Dermis blood vessel endothelial cell (primary cell): ENCODE results near the gene TCOF1. TPM values are rescaled to one million over a fixed set of nuclear protein-coding genes. Genes with fewer than 3 reads are reported as not detected.

Source experiments
- DNase-seq: peaks from one replicate; pipeline ENCODE4 v3.0.0; 2010
- total RNA-seq: library from RNA; depleted of rRNA; stranded (reverse); fragments of >200 nt; gene quantifications from 2 replicates; pipeline ENCODE4 v1.2.3, GENCODE V29; 2014

Gene TCOF1
- total RNA-seq, 1 donor from 2014 or later: 14.3 TPM

DNA sequence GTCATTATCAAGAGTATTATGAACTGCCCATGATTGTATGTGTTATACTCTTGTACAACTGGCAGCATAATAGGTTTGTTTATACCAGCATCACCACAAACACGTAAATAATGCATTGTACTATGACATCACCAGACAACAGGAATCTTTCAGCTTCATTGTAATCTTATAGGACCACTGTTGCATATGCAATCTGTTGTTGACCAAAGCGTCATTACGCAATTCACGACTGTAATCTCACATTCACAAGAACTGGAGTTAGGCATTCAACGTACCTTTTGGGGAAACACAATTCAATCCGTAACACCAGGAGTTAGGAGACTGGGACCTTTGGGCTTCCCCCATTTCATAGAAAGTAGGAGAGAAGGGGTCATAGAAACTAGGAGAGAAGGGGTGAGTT is 34.4 kb upstream of the TCOF1 start:
- DNase-seq: no peak

DNA sequence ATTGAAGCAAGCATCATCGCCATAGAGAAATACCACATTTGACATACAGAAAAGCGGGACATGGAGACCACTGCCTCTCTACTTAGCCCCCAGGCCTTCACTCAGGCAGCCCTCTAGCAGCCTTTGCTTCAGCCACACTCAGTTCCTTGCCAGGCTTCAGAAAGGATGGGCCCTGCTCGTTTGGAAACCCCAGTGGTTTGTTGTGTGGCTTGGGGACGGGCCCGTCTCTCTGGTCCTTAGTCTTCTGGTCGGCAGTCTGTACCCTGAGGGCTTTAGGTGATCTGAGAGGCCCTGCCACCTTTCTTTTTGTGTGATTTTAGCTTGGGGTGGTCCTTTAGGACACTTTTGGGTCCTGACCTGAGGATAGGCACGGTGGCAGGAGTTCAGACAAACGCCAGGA is 33.7 kb upstream of the TCOF1 start:
- no peak for DNase-seq

DNA sequence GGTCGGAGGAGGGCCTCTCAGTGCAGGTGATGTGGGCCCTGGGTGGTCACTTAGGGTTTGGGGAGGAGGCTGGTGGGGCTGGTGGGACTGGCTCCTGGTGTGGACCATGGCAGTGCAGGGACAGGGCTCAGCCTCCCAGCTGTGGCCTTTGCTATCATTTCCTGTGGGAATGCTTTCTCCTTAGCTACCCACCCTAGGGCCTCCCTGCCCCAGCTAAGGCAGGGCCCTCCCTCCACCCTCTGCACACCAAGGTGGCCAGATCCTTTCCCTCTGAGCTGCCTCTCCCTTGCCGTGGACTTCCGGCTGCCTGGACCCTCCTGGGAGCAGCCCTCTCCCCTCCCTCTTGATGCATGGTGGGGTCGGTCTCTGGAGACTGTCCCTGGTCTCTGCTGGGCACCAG is 32.1 kb upstream of the TCOF1 start:
- no peak for DNase-seq

DNA sequence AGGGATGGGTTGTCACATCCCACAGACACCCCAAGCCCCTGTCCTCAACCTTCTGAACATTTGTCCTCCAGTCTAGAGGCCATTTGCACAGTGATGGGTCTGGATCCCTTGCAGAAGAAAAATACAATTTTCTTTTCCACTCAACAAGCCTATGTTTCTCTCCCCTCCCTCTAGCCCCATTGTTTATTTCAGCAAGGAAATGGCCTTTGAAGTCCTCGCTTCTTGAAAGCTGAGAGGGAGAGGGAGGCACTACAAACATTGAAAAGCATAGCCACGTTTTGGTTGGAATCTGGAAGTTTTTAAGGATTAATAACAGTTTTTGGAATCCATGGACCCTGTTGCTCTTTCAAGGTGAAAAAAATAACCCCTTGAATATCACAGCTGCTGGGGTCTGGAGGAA is 30.8 kb upstream of the TCOF1 start:
- DNase-seq: no peak

DNA sequence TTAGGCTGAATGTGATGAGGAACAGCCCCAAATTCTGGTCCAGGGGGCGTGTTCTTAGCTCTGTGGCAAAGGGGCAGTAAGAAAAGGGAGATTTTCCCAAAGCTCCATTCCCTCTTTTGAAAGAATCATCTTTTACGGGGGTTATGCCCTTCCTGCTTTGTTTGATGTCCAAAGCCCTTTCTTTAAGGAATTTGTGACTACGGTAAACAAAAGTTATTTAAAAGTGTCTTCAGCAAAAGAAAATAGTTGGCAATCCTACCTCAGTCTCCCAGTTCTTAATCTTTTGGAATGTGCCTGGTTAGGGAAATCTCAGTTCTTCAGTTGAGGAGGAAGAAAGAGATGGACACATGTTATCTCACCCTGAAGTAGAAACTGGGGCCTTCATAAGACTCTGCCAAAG is 30.4 kb upstream of the TCOF1 start:
- no peak for DNase-seq

DNA sequence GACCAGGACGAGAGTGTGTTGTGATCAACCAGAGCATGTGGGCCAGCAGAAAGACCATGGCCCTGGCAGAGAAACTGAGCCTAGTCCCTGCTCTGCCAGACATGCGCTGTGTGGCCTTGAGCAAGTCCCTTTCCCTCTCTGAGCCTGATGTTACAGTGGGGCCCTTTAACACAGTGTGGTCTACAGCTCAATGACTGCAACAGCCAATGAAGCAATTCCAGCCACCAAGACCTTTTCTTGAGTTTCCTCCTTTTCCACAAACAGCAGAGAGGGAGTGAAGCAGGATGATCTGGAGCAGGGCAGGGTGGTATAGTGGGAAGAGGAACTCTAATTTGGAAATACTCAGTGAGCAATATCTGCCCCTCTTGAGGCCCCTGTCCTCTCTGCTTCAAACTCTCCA is 29.0 kb upstream of the TCOF1 start:
- DNase-seq: no peak

DNA sequence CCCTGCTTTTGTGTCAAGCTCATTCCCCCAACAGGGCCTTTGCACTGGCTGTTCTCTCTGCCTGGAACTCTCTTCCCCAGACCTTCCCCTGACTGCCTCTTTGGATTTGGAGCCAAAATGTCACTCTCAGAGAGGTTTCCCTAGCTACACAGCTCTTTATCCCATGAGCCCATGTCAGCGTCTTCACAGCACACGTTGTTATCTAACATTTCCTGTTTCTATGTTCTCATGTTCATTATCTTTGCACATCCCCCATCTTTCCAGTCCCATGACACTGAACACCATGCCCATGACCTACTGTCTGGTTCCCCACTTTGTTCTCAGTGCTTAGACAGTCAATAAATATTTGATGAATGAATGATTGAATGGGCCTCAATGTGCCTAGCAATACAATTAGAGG is 28.5 kb upstream of the TCOF1 start:
- DNase-seq: no peak

DNA sequence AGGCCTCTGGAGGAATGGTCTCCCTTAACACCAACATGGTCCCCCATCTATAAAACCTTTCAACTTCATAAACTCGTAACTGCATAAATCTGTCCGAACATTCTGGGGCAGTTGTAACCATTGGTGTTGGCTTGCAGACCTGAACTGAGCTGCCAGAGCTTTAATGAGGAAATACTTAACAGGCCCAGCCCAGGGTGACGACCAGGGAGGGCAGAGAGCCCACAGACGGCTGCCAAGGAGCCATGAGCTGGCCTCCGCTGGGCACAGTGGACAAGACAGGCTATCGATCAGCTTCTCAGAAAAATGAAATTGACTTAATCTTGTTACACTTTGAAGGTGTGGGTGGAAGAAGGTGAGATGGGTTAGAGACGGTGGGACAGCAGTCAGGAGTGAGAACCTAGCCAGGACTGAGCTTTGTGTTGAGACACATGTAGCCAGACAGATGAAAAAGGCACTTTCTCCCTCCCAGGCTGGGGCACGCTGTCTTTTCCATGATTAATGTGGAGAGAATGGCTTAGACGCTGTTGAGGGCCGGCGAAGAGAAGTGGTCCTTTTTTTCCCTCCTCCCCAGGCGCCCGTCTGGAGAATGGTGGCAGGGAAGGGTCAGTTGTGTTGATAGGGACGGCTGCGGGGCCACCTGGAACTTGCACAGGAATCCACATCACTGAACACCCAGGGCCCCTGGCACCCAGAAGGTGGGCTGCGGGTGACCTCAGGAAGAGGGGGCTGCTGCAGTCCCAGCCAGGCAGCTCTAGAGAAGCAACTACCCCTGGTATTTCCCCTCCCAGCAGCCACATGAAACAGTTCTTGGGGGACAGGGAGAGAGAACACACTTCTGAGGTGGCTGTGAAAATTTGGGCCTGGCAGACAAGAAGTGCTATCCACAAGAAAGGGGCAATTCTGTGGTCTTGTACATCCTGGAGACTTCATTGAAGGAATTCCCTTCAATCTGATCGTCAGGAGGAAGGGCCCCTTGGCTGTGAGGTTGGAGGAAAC is 27.3 kb upstream of the TCOF1 start:
- no peak for DNase-seq

DNA sequence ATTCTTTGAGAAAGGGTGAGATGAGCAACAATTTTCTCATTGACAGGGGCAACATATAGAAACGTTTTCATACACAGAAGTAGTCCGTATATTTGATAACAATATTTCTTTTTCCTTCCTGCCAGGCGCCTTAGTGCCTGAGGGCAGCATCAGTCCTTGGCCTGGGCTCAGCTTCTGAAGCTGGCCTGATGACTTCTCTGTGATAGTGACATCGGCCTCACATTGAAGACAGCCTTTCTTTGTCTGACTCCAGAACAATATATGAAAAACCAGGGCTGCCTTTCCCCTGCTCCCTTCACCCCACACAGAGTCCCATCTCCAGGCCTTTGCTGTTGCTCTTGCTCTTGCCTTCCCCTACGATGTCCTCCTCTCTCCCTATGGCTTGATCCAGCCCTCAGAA is 24.1 kb upstream of the TCOF1 start:
- DNase-seq: no peak

DNA sequence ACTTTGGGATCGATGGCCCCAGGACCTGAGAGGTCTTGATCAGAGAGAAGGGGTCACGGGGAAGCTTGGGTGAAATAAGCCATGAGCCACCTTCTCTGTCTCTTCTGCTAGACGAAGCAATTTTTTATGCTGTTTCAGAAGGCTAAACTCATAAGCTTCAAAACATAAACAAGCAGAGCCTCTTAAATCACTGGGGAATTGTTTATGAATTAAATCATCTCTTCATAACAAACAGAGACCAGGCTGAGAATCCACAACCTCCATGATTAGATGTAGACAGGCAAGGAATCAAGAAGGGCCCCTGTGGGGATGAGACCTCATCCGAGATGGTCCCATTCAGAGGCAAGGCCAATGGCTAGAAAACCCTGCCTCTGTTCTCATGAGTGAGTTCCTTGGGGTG is 21.7 kb upstream of the TCOF1 start:
- DNase-seq: no peak

DNA sequence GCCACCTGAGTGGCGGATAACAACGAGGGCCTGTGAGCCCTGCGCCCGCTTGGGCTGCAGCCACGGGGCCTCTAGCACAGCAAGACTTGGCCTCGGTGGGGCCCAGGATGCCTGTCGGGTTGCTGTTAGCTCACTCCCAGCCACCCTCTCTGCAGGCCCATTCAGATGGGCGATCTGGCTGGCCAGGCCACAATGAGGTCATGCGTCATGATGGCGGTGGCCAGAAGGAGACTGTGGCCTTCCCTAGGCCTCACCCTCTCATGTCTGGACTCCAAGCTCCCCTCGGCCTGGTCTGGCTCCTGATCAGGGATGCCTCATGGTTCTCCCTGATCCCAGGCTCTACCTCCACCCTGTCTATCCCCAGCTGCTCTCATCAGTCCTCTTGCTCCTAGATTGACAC is 19.0 kb upstream of the TCOF1 start:
- DNase-seq: no peak

DNA sequence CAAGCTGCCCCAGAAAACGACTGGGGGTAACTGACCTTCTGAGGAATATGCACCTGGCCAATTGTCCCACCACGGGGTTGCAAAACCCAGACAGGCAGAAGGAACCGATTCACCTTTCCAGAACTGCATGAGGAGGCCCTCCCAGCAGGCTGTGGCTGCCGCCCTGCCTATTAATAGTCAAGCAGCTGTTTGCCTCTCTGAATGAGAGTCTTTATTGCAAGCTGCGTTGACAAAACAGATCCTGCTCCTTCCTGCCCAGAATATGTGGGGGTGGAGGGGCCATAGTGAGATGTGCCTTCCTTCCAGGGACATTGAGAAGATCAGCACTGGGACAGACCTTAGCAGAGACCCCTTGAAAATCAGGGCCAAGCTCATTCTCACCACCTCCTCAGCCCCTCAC is 18.3 kb upstream of the TCOF1 start:
- DNase-seq: no peak

DNA sequence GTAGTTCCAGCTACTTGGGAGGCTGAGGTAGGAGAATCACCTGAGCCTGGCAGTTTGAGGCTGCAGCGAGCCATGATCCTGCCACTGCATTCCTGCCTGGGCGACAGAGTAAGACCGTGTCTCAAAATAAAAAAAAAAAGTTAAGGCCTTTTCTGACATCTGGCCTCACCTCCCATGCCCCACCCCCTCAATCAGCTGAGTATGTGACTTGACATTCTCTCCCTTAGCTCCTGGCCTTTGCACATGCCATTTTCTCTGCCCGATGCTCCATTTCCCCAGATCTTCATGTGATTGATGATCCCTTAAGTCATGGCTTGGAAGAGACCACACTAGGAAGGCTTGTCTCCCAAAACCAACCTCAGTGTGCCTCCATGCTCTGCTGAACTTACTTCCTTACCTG is 17.7 kb upstream of the TCOF1 start:
- DNase-seq: no peak

DNA sequence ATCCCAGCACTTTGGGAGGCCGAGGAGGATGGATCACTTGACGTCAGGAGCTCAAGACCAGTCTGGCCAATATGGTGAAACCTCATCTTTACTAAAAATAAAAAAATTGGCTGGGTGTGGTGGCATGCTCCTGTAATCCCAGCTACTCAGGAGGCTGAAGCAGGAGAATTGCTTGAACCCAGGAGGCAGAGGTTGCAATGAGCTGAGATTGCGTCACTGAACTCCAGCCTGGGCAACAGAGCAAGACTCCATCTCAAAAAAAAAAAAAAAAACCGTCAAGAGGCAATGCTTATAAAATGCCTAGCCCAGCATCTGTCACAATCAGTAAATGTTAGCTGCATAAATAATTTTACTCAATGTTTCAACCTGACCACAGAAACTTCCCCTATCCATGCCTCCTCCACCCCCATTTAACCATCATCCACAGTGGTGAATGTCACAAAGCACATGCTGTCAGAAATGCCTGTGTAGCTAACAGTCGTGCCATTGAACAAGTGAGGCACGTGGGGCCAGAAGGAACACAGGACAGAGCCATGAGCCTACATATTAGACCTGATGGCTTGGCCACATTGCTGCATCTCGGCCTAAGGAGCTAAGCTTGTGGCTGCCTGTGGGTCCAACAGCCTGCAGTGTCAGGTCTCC is 16.8 kb upstream of the TCOF1 start:
- no peak for DNase-seq

DNA sequence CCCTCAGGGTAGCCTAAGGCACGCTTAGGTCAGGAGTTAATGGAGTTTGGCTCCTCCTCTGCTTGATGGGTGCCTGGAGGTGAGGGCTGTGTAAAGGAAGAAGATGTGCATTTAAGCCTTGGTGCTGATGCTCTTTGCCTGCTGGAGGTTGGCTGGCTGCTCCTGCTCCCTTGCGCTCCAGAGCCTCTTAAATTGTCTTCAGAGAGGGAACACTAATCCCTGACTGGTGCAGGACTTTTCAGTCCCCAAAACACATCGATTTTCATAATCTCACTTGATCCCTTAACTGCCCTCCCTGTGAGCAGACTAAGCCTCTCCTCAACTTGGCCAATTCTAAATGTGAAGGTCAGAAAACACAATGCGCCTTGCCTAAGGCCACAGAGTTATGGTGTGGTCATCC is 16.2 kb upstream of the TCOF1 start:
- DNase-seq: no peak

DNA sequence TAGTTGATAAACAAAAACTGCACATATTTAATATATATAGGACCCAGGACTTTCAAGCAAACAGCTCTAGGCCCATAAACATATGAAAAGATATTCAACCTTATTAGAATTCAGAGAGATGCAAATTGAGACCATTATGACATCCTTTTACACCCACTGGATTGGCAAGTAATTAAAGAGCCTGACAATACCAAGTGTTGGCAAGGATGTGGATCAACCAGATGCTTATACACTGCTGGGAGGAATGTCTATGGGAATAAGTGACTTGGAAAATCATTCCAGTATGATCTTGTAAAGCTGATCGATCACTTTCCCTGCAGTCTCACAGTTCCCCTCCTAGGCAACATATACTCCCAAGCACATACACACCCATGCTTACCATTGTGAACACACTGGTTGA is 15.5 kb upstream of the TCOF1 start:
- no peak for DNase-seq

DNA sequence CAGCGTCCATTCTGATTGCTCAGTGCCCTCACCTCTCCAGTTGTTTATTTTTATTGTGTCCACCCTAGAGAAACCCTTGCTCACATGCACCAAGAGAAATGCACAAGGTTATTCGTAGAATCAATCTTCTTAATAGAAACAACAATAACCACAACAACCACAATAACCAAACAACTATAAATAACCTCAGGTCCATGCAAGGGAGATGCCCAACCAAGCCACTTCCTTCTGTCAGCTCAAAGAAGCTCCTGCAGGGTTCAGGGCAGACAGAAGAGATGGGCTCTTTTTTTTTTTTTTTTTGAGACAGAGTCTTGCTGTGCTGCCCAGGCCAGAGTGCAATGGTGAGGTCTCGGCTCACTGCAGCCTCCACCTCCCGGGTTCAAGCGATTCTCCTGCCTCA is 14.9 kb upstream of the TCOF1 start:
- no peak for DNase-seq

DNA sequence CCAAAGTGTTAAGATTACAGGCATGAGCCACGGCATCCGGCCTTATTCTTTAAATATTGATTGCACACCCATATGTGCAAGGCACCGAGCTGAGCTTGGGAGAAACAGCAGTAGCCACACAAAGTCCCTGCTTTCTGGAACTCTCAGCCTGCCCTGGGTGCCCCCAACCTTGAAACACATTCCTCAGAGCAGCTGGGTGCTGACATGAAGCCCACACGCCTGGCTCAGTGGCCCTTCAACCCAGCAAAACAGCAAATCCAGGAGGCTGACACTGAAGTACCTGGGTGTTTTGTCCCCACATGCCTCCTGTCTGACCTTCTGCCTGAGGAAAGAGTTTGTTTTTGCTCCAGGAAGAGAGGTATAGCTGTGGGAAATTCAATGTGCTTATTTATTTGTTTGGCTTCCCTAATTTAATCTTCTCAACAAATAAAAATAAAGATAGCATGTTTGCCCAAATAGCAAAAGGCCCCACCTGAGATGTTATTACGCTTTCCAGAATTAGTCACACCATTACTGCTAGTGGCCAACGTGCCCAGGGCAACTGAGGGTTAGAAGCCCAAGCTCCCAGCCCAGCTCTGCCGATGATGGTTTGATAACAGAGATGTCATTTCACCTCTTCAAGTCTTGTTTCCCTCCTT is 13.4 kb upstream of the TCOF1 start:
- no peak for DNase-seq

DNA sequence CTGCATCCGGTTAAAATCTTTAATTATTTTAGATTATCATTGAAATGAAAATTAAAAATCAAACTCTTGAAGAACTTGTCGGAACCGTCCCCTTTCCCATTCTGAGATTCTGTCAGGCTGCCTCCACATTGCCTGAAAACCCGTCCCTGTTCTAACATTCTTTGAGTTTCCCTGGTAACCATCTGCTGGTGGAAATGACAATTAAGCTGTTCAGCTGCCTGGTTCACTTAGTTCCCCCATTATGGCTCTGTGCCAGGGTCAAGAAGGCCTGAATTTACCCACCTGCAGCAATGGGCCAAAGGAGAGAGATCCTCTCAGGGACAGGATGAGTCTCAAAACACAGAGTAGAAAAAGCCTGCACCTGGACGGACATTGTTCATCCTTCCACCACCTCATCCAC is 11.8 kb upstream of the TCOF1 start:
- DNase-seq: no peak

DNA sequence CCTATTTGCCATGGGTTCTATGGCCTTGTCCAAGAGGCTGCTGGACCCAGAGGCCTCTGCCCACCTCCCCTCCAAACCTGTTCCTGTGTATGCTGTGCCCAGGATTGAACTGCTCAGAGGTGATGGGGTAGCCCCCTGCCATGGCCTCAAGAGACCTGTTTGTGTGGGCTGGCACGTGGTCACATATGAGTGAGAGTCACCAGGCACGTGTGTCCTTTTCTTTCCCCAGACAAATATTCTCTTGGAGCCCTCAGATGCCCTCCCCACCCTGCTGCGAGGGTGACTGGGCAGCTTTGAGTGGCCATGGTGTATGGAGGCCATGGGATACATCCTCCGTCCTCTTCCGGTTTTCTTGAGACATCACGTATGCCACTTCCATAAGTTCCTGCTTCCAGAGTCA is 10.9 kb upstream of the TCOF1 start:
- no peak for DNase-seq

DNA sequence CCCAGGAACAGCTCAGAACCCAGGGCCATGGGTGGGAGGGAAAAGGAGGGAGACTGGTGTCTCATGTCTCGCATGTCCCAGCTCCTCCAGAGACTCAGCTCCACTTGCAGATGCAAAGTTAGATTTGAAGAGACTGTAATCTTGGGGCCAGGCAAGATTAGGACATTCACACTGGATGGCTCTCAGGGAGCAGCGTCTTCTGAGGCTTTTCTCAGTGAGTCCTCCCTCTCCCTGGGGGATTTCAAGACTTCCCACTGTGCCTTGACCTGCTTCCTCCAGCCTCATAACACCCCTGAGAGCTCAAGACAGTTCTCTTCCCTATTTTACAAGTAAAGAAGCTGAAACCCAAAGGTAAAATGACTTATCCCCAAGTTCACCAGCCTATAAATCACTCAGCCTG is 10.5 kb upstream of the TCOF1 start:
- DNase-seq: no peak

DNA sequence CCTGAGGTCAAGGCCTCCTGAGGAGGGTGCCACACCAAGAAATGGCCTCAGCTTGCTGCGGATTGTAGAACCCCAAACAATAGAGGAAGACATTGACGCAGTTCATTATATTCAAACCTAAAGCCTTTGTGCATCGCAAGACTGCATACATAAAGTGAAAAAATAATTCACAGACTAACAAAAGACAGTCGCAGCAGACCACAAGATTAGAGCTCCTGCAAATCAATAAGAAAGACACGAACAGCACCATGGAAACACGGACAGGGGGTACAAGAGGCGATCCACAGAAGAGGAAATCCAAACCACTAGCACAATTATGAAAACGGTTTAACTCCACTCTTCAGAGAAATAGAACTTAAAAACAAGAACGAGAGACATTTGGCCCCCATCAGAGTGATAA is 10.0 kb upstream of the TCOF1 start:
- no peak for DNase-seq

DNA sequence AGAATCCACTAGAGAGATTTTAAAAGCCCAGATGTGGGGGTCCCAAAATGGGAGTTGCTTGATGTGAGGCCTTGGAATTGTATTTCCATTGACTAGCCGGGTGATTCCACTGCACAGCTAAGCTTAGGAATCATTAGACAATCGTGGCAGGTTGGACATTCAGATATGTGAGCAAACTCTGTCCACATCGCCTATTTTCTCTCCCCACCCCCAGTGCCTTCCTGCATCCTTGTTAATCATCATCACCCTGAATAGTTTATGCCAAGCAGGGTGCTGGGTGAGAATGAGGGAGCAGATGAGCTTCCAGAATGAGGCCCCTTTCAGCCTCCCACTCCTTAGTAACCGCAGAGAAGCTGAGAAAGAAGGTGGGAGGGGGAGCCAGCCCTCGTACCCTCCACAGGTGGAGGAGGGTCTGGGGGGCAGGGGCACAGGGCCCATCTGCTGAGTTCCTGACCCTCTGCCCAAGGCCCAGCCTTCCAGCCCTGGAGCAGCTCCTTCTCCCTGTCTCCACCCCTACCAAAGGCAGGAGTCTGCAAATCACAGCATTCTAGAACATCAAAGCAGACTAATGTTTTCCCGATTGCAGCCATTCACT is 7.7 kb upstream of the TCOF1 start:
- DNase-seq: no peak
